ENCODE data around the gene KRTAP10-7.
"Not testable (repeated sequence)": the region's sequence is repeated elsewhere in the genome, so short reads cannot be mapped to it uniquely, and the experiment has no call there.

The KRTAP10-7 gene

GRCh38 chr21:44640761-44641160 is 40.4 kb downstream of the KRTAP10-7 start:
- Histone ChIP-seq H3K4me3 (ENCODE audit: low read length) (no peak overlapping the region), H3K27ac (ENCODE audit: low read depth, low read length) (no peak overlapping the region), H3K9me2 (replicated peaks; ENCODE audit: control insufficient read depth, low read length) (no peaks in the 10 kb centered on the region), H3K4me1 (ENCODE audit: control insufficient read depth, low read length) (no peaks in the 10 kb centered on the region), H3K36me3 (ENCODE audit: control insufficient read depth, low read length) (no peaks in the 10 kb centered on the region), H3K4me2 (ENCODE audit: low read length) (no peak overlapping the region), H4K20me1 (ENCODE audit: control insufficient read depth, insufficient read depth, low read depth, low read length) (no peaks in the 10 kb centered on the region), H3K9me3 (ENCODE audit: control insufficient read depth, insufficient read depth, low read length) (peaks cover 12% of the 10 kb centered on the region; the same call in 1 of the 2 replicates), H3K79me2 (ENCODE audit: control insufficient read depth, low read length) (no peaks in the 10 kb centered on the region), H3F3A (ENCODE audit: control insufficient read depth, insufficient read depth) (no peaks in the 10 kb centered on the region), H3K27me3 (ENCODE audit: control insufficient read depth, low read length) (no peaks in the 10 kb centered on the region)
- TF ChIP-seq EZH2phosphoT487 (IDR thresholded peaks at IDR 0.05; ENCODE audit: borderline replicate concordance, low read length) (no peak), CTCF (IDR thresholded peaks at IDR 0.05; ENCODE audit: low read depth, low read length, poor library complexity, severe bottlenecking) (no peak)

DNA sequence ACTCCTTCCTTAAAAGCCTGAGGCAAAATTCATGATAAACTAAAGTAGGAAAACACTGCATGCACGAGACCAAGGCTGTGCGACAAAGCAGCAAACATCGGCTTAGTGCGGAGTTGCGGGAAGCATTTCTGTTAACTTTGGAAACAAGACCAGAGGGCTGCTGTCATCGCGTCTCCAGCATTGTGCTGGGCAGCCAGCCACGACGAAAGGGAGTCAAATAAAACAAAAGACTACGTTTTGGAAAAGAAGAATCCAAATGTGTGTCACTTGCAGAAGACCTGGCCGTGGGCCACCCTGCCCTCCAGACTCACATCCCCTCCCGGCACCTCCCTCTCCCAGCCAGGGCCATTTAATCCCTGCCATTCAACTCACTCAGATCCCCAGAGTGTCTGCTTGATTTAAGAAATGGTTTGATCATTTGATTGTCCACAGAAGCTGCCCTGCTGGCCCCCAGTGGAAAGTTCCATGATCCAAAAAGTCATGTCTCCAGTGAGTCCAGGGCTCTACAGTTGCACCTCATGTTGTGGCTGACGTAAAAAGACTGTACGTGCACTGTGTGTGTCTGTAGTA is 43.4 kb downstream of the KRTAP10-7 start:
- H3K27me3 ChIP-seq (ENCODE audit: control insufficient read depth, low read length) = no peaks in the 10 kb centered on the region
- no peaks in the 10 kb centered on the region for H3K4me1 ChIP-seq (ENCODE audit: control insufficient read depth, low read length)
- H3K9me3 ChIP-seq (ENCODE audit: control insufficient read depth, insufficient read depth, low read length) = peaks cover 12% of the 10 kb centered on the region; the same call in 1 of the 2 replicates
- H4K20me1 ChIP-seq (ENCODE audit: control insufficient read depth, insufficient read depth, low read depth, low read length) = no peaks in the 10 kb centered on the region
- H3K9me2 ChIP-seq (replicated peaks; ENCODE audit: control insufficient read depth, low read length) = no peaks in the 10 kb centered on the region
- H3K4me2 ChIP-seq (ENCODE audit: low read length) = no peak overlapping the region
- H3K4me3 ChIP-seq (ENCODE audit: low read length) = no peak overlapping the region
- H3K36me3 ChIP-seq (ENCODE audit: control insufficient read depth, low read length) = no peaks in the 10 kb centered on the region
- TF ChIP-seq EZH2phosphoT487 (IDR thresholded peaks at IDR 0.05; ENCODE audit: borderline replicate concordance, low read length) (no peak), CTCF (IDR thresholded peaks at IDR 0.05; ENCODE audit: low read depth, low read length, poor library complexity, severe bottlenecking) (no peak)
- H3K79me2 ChIP-seq (ENCODE audit: control insufficient read depth, low read length) = no peaks in the 10 kb centered on the region
- no peaks in the 10 kb centered on the region for H3F3A ChIP-seq (ENCODE audit: control insufficient read depth, insufficient read depth)
- no peak overlapping the region for H3K27ac ChIP-seq (ENCODE audit: low read depth, low read length)

DNA sequence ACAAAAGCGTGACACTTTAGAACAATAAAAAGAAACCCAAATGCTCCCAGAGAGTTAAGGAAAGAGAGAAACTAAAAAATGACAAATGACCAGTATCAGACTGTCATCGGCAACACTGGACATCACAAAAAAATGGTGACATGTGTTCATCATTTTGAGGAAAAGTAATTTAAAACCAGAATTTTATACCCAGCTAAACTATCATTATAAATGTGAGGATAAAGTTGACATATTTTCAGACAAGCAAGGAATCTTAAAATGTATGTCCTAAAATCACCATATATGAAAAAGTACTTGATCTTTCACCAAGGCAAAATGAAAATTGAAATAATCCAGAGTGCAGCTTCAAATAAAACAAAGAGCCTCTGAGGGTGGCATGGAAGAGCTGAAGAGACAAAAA is 44.5 kb downstream of the KRTAP10-7 start:
- H3K27me3 ChIP-seq (ENCODE audit: control insufficient read depth, low read length) = no peaks in the 10 kb centered on the region
- H3K9me2 ChIP-seq (replicated peaks; ENCODE audit: control insufficient read depth, low read length) = no peaks in the 10 kb centered on the region
- no peaks in the 10 kb centered on the region for H3K4me1 ChIP-seq (ENCODE audit: control insufficient read depth, low read length)
- H3K79me2 ChIP-seq (ENCODE audit: control insufficient read depth, low read length) = no peaks in the 10 kb centered on the region
- TF ChIP-seq EZH2phosphoT487 (IDR thresholded peaks at IDR 0.05; ENCODE audit: borderline replicate concordance, low read length) (no peak), CTCF (IDR thresholded peaks at IDR 0.05; ENCODE audit: low read depth, low read length, poor library complexity, severe bottlenecking) (no peak)
- H3K36me3 ChIP-seq (ENCODE audit: control insufficient read depth, low read length) = no peaks in the 10 kb centered on the region
- H3K9me3 ChIP-seq (ENCODE audit: control insufficient read depth, insufficient read depth, low read length) = peaks cover 12% of the 10 kb centered on the region; the same call in 1 of the 2 replicates
- H3K27ac ChIP-seq (ENCODE audit: low read depth, low read length) = no peak overlapping the region
- H3F3A ChIP-seq (ENCODE audit: control insufficient read depth, insufficient read depth) = no peaks in the 10 kb centered on the region
- H3K4me3 ChIP-seq (ENCODE audit: low read length) = no peak overlapping the region
- no peaks in the 10 kb centered on the region for H4K20me1 ChIP-seq (ENCODE audit: control insufficient read depth, insufficient read depth, low read depth, low read length)
- no peak overlapping the region for H3K4me2 ChIP-seq (ENCODE audit: low read length)

DNA sequence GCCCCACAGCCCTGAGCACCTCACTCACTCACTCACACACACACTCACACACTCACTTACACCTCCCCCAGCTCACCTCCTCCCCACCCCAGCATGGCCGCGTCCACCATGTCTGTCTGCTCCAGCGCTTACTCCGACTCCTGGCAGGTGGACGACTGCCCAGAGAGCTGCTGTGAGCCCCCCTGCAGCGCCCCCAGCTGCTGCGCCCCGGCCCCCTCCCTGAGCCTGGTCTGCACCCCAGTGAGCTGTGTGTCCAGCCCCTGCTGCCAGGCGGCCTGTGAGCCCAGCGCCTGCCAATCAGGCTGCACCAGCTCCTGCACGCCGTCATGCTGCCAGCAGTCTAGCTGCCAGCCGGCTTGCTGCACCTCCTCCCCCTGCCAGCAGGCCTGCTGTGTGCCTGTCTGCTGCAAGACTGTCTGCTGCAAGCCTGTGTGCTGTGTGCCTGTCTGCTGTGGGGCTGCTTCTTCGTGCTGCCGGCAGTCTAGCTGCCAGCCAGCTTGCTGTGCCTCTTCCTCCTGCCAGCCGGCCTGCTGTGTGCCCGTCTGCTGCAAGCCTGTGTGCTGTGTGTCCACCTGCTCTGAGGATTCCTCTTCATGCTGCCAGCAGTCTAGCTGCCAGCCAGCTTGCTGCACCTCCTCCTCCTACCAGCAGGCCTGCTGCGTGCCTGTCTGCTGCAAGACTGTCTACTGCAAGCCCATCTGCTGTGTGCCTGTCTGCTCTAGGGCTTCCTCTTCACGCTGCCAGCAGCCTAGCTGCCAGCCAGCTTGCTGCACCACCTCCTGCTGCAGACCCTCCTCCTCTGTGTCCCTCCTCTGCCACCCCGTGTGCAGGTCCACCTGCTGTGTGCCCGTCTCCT is 46.2 kb downstream of the KRTAP10-7 start, which contains the start of gene KRTAP10-11:
TSS of gene KRTAP10-11 (plus strand) at position 49 of the 856 bp plus-strand sequence. CDS start at position 94, 45 bp downstream.
- not testable (repeated sequence) for H3K27ac ChIP-seq (ENCODE audit: low read depth, low read length); H3K9me2 ChIP-seq (replicated peaks; ENCODE audit: control insufficient read depth, low read length); H4K20me1 ChIP-seq (ENCODE audit: control insufficient read depth, insufficient read depth, low read depth, low read length); H3K27me3 ChIP-seq (ENCODE audit: control insufficient read depth, low read length); H3K36me3 ChIP-seq (ENCODE audit: control insufficient read depth, low read length); H3K4me2 ChIP-seq (ENCODE audit: low read length); H3F3A ChIP-seq (ENCODE audit: control insufficient read depth, insufficient read depth); H3K4me3 ChIP-seq (ENCODE audit: low read length); H3K4me1 ChIP-seq (ENCODE audit: control insufficient read depth, low read length); H3K79me2 ChIP-seq (ENCODE audit: control insufficient read depth, low read length)
- H3K9me3 ChIP-seq (ENCODE audit: control insufficient read depth, insufficient read depth, low read length) = peaks cover 12% of the 10 kb centered on the region; the same call in 1 of the 2 replicates
